Measurements from ENCODE around the gene ARFGAP1.

DNA sequence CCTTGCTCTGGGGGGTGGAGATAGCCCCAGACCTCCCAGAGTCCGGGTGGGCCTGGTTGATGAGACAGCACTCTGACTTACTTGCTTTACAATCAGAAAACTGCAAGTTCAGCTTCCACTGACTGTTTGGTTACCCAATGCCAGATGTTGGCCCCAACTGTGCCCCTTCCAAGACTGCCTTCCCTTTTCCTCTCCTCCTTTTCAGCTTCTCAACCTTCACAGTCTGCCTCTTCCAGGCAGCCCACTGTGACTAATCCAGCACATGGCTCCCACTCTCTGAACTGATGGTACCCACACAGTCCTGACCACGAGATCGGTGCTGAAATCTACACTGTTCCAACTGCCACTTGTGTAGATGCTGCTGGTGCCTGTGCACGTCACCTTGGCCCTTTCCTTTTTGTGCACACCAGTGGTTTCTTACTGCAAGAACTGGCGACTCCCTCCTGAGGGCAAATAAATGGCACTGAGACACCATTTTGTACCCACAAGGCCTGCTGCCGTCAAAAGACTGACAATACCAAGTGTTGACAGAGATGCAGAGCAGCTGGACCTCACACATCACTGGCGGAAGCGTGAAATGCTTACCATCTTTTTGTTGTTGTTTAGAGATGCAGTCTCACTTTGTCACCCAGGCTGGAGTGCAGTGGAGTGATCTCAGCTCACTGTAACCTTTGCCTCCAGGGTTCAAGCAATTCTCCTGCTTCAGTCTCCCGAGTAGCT, 1.8 kb upstream of the ARFGAP1 start:
- TF ChIP-seq, protein P1, sequence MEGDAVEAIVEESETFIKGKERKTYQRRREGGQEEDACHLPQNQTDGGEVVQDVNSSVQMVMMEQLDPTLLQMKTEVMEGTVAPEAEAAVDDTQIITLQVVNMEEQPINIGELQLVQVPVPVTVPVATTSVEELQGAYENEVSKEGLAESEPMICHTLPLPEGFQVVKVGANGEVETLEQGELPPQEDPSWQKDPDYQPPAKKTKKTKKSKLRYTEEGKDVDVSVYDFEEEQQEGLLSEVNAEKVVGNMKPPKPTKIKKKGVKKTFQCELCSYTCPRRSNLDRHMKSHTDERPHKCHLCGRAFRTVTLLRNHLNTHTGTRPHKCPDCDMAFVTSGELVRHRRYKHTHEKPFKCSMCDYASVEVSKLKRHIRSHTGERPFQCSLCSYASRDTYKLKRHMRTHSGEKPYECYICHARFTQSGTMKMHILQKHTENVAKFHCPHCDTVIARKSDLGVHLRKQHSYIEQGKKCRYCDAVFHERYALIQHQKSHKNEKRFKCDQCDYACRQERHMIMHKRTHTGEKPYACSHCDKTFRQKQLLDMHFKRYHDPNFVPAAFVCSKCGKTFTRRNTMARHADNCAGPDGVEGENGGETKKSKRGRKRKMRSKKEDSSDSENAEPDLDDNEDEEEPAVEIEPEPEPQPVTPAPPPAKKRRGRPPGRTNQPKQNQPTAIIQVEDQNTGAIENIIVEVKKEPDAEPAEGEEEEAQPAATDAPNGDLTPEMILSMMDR (IDR thresholded peaks at IDR 0.05), result no peak
- TF ChIP-seq POLR2A (IDR thresholded peaks at IDR 0.05), result no peak
